ENCODE measurements around the gene TNFSF13B.

DNA sequence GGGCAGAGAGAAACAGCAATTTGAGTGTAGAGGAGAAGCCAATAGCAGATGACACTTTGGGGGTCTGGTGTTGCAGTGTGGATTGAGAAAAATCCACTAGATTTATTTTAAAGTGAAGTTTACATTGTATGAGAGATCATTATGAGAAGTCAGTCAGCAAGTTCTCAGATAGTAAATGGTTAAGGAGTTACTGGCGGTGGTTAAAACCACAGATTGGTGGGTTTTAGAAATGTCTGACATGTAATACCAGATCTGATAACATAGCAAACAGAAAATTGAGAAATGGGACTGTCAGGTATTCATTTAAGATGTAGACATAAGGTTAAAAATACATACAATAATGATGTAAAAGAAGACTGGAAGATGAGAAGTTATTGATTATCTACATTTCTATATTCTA lies 44.1 kb upstream of the TNFSF13B start:
- TF ChIP-seq, protein P1, sequence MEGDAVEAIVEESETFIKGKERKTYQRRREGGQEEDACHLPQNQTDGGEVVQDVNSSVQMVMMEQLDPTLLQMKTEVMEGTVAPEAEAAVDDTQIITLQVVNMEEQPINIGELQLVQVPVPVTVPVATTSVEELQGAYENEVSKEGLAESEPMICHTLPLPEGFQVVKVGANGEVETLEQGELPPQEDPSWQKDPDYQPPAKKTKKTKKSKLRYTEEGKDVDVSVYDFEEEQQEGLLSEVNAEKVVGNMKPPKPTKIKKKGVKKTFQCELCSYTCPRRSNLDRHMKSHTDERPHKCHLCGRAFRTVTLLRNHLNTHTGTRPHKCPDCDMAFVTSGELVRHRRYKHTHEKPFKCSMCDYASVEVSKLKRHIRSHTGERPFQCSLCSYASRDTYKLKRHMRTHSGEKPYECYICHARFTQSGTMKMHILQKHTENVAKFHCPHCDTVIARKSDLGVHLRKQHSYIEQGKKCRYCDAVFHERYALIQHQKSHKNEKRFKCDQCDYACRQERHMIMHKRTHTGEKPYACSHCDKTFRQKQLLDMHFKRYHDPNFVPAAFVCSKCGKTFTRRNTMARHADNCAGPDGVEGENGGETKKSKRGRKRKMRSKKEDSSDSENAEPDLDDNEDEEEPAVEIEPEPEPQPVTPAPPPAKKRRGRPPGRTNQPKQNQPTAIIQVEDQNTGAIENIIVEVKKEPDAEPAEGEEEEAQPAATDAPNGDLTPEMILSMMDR (IDR thresholded peaks at IDR 0.05; ENCODE audit: low read depth, low read length, poor library complexity, severe bottlenecking): no peak
- no peak for TF ChIP-seq EZH2phosphoT487 (IDR thresholded peaks at IDR 0.05; ENCODE audit: borderline replicate concordance, low read length)
